ENCODE measurements around the gene IMPA2. TPM values are rescaled to one million over a fixed set of nuclear protein-coding genes. Genes with fewer than 3 reads are reported as not detected.

IMPA2 gene
- total RNA-seq, result 6.5 and 8.8 TPM in 2 replicates

GRCh38 chr18:11981192-11981542 is at the start of gene IMPA2:
IMPA2 (plus strand) TSS chr18:11981507; CDS start chr18:11981670, 163 bp downstream.

Small RNAs within 50 kb of the gene (small RNA-seq; reads per million reads assigned to genes)
- not detected for gene AP001542.1

Other genes with a start within 250 kb of the IMPA2 start
- 43.7 and 44.4 TPM in 2 replicates for gene CHMP1B, start 130.1 kb upstream of the IMPA2 start, total RNA-seq
- 17.6 TPM in 2 replicates for gene MPPE1, start 73.2 kb upstream of the IMPA2 start, total RNA-seq
- not detected in 2 replicates for gene ANKRD62, start 112.3 kb downstream of the IMPA2 start, total RNA-seq